ENCODE results near the gene EEFSEC. TPM values are rescaled to one million over a fixed set of nuclear protein-coding genes. Genes with fewer than 3 reads are reported as not detected.

The EEFSEC gene
- total RNA-seq, 1 experiment from 2014 or later, result 15.4 TPM

GRCh38 chr3:128355543-128355919 is 202.2 kb downstream of the EEFSEC start:
- intact Hi-C loops (cut with micrococcal nuclease; ENCODE audit: unreplicated experiment) (no loop called here), in situ Hi-C loops (cut with HindIII; ENCODE audit: low pct_unique_long_range_greater_than_20kb, low sequenced_read_pairs) (no loop called here)
- DNase-seq (ENCODE audit: low read depth, low spot score), result no peak
- Histone ChIP-seq H3K36me3 (ENCODE audit: control insufficient read depth, insufficient read depth, low read length) (no peaks in the 10 kb centered on the region), H3K4me3 (ENCODE audit: low read depth in 2 of 2, low read length in 2 of 2) (no peak overlapping the region), H3K9me3 (ENCODE audit: control insufficient read depth, insufficient read depth, low read depth, low read length) (no peaks in the 10 kb centered on the region), H3K4me1 (ENCODE audit: control insufficient read depth, insufficient read depth, low read length) (no peaks in the 10 kb centered on the region; the same call in 1 of the 2 replicates), H3K27ac (ENCODE audit: low read length) (no peak overlapping the region), H3K27me3 (ENCODE audit: control insufficient read depth, insufficient read depth, low read length) (no peaks in the 10 kb centered on the region)
- no peak for ATAC-seq
- BruUV-seq (replicated peaks), result no TSS peak
- no peak for TF ChIP-seq POLR2AphosphoS5 (IDR thresholded peaks at IDR 0.05; ENCODE audit: low read depth, low read length)
- TF ChIP-seq TCF7L2 (IDR thresholded peaks at IDR 0.05; ENCODE audit: low read depth, low read length), result no peak
- TF ChIP-seq, protein P1, sequence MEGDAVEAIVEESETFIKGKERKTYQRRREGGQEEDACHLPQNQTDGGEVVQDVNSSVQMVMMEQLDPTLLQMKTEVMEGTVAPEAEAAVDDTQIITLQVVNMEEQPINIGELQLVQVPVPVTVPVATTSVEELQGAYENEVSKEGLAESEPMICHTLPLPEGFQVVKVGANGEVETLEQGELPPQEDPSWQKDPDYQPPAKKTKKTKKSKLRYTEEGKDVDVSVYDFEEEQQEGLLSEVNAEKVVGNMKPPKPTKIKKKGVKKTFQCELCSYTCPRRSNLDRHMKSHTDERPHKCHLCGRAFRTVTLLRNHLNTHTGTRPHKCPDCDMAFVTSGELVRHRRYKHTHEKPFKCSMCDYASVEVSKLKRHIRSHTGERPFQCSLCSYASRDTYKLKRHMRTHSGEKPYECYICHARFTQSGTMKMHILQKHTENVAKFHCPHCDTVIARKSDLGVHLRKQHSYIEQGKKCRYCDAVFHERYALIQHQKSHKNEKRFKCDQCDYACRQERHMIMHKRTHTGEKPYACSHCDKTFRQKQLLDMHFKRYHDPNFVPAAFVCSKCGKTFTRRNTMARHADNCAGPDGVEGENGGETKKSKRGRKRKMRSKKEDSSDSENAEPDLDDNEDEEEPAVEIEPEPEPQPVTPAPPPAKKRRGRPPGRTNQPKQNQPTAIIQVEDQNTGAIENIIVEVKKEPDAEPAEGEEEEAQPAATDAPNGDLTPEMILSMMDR (IDR thresholded peaks at IDR 0.05), result no peak
- TF ChIP-seq, protein P2, sequence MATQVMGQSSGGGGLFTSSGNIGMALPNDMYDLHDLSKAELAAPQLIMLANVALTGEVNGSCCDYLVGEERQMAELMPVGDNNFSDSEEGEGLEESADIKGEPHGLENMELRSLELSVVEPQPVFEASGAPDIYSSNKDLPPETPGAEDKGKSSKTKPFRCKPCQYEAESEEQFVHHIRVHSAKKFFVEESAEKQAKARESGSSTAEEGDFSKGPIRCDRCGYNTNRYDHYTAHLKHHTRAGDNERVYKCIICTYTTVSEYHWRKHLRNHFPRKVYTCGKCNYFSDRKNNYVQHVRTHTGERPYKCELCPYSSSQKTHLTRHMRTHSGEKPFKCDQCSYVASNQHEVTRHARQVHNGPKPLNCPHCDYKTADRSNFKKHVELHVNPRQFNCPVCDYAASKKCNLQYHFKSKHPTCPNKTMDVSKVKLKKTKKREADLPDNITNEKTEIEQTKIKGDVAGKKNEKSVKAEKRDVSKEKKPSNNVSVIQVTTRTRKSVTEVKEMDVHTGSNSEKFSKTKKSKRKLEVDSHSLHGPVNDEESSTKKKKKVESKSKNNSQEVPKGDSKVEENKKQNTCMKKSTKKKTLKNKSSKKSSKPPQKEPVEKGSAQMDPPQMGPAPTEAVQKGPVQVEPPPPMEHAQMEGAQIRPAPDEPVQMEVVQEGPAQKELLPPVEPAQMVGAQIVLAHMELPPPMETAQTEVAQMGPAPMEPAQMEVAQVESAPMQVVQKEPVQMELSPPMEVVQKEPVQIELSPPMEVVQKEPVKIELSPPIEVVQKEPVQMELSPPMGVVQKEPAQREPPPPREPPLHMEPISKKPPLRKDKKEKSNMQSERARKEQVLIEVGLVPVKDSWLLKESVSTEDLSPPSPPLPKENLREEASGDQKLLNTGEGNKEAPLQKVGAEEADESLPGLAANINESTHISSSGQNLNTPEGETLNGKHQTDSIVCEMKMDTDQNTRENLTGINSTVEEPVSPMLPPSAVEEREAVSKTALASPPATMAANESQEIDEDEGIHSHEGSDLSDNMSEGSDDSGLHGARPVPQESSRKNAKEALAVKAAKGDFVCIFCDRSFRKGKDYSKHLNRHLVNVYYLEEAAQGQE (IDR thresholded peaks at IDR 0.05; ENCODE audit: insufficient read depth in 1 of 2, low read depth in 2 of 2, low read length in 1 of 2), result no peak
- no peak for TF ChIP-seq SIN3A (IDR thresholded peaks at IDR 0.05; ENCODE audit: borderline replicate concordance, insufficient read depth, low read depth, low read length)
- ChIA-PET POLR2A (no interaction called here), CTCF (no interaction called here)

GRCh38 chr3:128356822-128357221 is 203.5 kb downstream of the EEFSEC start:
- no peak for DNase-seq (ENCODE audit: low read depth, low spot score)
- no peak for TF ChIP-seq SIN3A (IDR thresholded peaks at IDR 0.05; ENCODE audit: borderline replicate concordance, insufficient read depth, low read depth, low read length)
- TF ChIP-seq, protein P1 (IDR thresholded peaks at IDR 0.05), result no peak
- TF ChIP-seq POLR2AphosphoS5 (IDR thresholded peaks at IDR 0.05; ENCODE audit: low read depth, low read length), result no peak
- TF ChIP-seq, protein P2 (IDR thresholded peaks at IDR 0.05; ENCODE audit: insufficient read depth in 1 of 2, low read depth in 2 of 2, low read length in 1 of 2), result no peak
- TF ChIP-seq TCF7L2 (IDR thresholded peaks at IDR 0.05; ENCODE audit: low read depth, low read length), result no peak
- Histone ChIP-seq H3K4me3 (ENCODE audit: low read depth in 2 of 2, low read length in 2 of 2) (no peak overlapping the region), H3K9me3 (ENCODE audit: control insufficient read depth, insufficient read depth, low read depth, low read length) (no peaks in the 10 kb centered on the region), H3K27me3 (ENCODE audit: control insufficient read depth, insufficient read depth, low read length) (no peaks in the 10 kb centered on the region), H3K4me1 (ENCODE audit: control insufficient read depth, insufficient read depth, low read length) (no peaks in the 10 kb centered on the region; the same call in 1 of the 2 replicates), H3K36me3 (ENCODE audit: control insufficient read depth, insufficient read depth, low read length) (no peaks in the 10 kb centered on the region), H3K27ac (ENCODE audit: low read length) (no peak overlapping the region)
- ChIA-PET CTCF (no interaction called here), POLR2A (no interaction called here)
- no TSS peak for BruUV-seq (replicated peaks)
- in situ Hi-C loops (cut with HindIII; ENCODE audit: low pct_unique_long_range_greater_than_20kb, low sequenced_read_pairs), result no loop called here
- ATAC-seq, result no peak
- intact Hi-C loops (cut with micrococcal nuclease; ENCODE audit: unreplicated experiment), result no loop called here

Data from Panc1 (cell line).